Left lung (tissue), 10 donors: Measurements from ENCODE around the gene TXNDC12. TPM values are rescaled to one million over a fixed set of nuclear protein-coding genes. Genes with fewer than 3 reads are reported as not detected.
"Not testable (repeated sequence)": the region's sequence is repeated elsewhere in the genome, so short reads cannot be mapped to it uniquely, and the experiment has no call there.

Source experiments
- ATAC-seq: fragments of 200-7000 bp; cut with Tn5 transposase; one replicate; pipeline ENCODE4 v1.9.1; 2020; ENCODE audit warnings: moderate library complexity
- DNase-seq, 4 donors: peaks; one replicate each; pipeline ENCODE4 v3.0.0-alpha.2; 2013 to 2020
- H3K27ac ChIP-seq, 2 donors: fragments of 200-600 bp; sonication (generic) in 1 of 2; one replicate each; pipeline versions ENCODE4 v1.5.0 to v1.8.0; 2020 to 2021
- H3K27me3 ChIP-seq, 2 donors: fragments of 200-600 bp; sonication (generic) in 1 of 2; one replicate each; pipeline versions ENCODE4 v1.5.0 to v1.8.0; 2020 to 2021
- H3K36me3 ChIP-seq, 2 donors: fragments of 200-600 bp; sonication (generic) in 1 of 2; one replicate each; pipeline versions ENCODE4 v1.5.0 to v1.8.0; 2020 to 2021
- H3K4me1 ChIP-seq, 2 donors: fragments of 200-600 bp; one replicate each; pipeline ENCODE4 v1.8.0; 2021
- H3K4me3 ChIP-seq, 2 donors: fragments of 200-600 bp; sonication (generic) in 1 of 2; one replicate each; pipeline versions ENCODE4 v1.5.0 to v1.8.0; 2020 to 2021; ENCODE audit warnings: mild to moderate bottlenecking in 1 of 2
- H3K9me3 ChIP-seq, 2 donors: fragments of 200-600 bp; sonication (generic) in 1 of 2; one replicate each; pipeline versions ENCODE4 v1.5.0 to v1.8.0; 2020 to 2021
- CTCF ChIP-seq, 2 donors: fragments of 200-600 bp; sonication (generic) in 1 of 2; IDR thresholded peaks; one replicate each; pipeline versions ENCODE4 v1.5.0 to v1.8.0; 2021; ENCODE audit warnings: antibody characterized with exemption in 2 of 2
- intact Hi-C, 2 donors: fragments of 100-400 bp; cut with DNase I; formaldehyde crosslinking; loops; one replicate each; pipeline versions ENCODE4 v1.11.2 to v1.14.2; 2022
- polyA plus RNA-seq, 6 donors: library from polyadenylated mRNA; unstranded; fragments of 120-200 nt; gene quantifications; one replicate each; pipeline ENCODE4 v1.2.1, GENCODE V29; 2013; ENCODE audit not compliant: insufficient read length in 6 of 6
- total RNA-seq, 2 donors: library from RNA; stranded (reverse); fragmentation: NEBNext Ultra II Directional; extraction: Animal tissue kit (Norgen Biotek cat#: 25700); gene quantifications; one replicate each; pipeline ENCODE4 v1.2.1, GENCODE V29; 2021
- donor health status: DM: no; HTN: yes; CAD: no.
- donor health status: DM: no; HTN: no; CAD: no.

Gene TXNDC12
- total and polyA plus RNA-seq, 8 donors: 43.5 to 60.8 (median 56.4) TPM

- Histone ChIP-seq H3K36me3 (peaks cover 0 to 47% of the 10 kb centered on the region in 2 donors), H3K27ac (no peak overlapping the region), H3K4me1 (peaks cover 3 to 11% of the 10 kb centered on the region in 2 donors), H3K9me3 (no peaks in the 10 kb centered on the region), H3K4me3 (no peak overlapping the region), H3K27me3 (no peaks in the 10 kb centered on the region)
- peak; percentile 47 for ATAC-seq
- no peak for TF ChIP-seq CTCF (IDR thresholded peaks at IDR 0.05)
- no peak for DNase-seq
- intact Hi-C loops: no loop called here
Measured at GRCh38 chr1:52037402-52037814, 17.6 kb downstream of the TXNDC12 start.

- Histone ChIP-seq H3K9me3 (no peaks in the 10 kb centered on the region), H3K4me1 (peaks cover 14 to 37% of the 10 kb centered on the region in 2 donors), H3K36me3 (peaks cover 0 to 19% of the 10 kb centered on the region in 2 donors), H3K27ac (peak overlapping the region; percentile 87 to 93), H3K27me3 (no peaks in the 10 kb centered on the region), H3K4me3 (peak overlapping the region in 1 of 2 donors; percentile 75)
- DNase-seq (no peak), ATAC-seq (no peak)
- intact Hi-C loops: no loop called here
- TF ChIP-seq CTCF (IDR thresholded peaks at IDR 0.05): no peak
Measured at GRCh38 chr1:52034050-52034384, 21.0 kb downstream of the TXNDC12 start.

- DNase-seq: peak; percentile 88 to 95 (median 92)
- no peak for TF ChIP-seq CTCF (IDR thresholded peaks at IDR 0.05)
- Histone ChIP-seq H3K4me1 (peaks cover 14 to 40% of the 10 kb centered on the region in 2 donors), H3K27me3 (no peaks in the 10 kb centered on the region), H3K4me3 (peak within 1 kb of the TSS; percentile 75 to 92), H3K27ac (peak within 1 kb of the TSS; percentile 87 to 93), H3K36me3 (peaks cover 0 to 14% of the 10 kb centered on the region in 2 donors), H3K9me3 (no peaks in the 10 kb centered on the region)
- peak; percentile 88 for ATAC-seq
- intact Hi-C loops: no loop called here
Measured at GRCh38 chr1:52033190-52034049, 21.6 kb downstream of the TXNDC12 start, which contains the start of gene KTI12. TSS of gene KTI12 (minus strand) at chr1:52033810. CDS start at chr1:52033761, 49 bp downstream.

GRCh38 chr1:52032785-52033131, 22.2 kb downstream of the TXNDC12 start:
- no peaks in the 10 kb centered on the region for H3K9me3 ChIP-seq
- no peaks in the 10 kb centered on the region for H3K27me3 ChIP-seq
- peak overlapping the region; percentile 75 to 92 for H3K4me3 ChIP-seq
- peak overlapping the region; percentile 87 to 93 for H3K27ac ChIP-seq
- TF ChIP-seq CTCF (IDR thresholded peaks at IDR 0.05): no peak
- peaks cover 14 to 45% of the 10 kb centered on the region in 2 donors for H3K4me1 ChIP-seq
- ATAC-seq: peak; percentile 71
- peak in 2 of 4 donors; percentile 60 to 78 for DNase-seq
- peaks cover 0 to 14% of the 10 kb centered on the region in 2 donors for H3K36me3 ChIP-seq
- intact Hi-C loops: no loop called here

GRCh38 chr1:52032124-52032784, 22.7 kb downstream of the TXNDC12 start:
- no peak for TF ChIP-seq CTCF (IDR thresholded peaks at IDR 0.05)
- Histone ChIP-seq H3K4me1 (peaks cover 14 to 45% of the 10 kb centered on the region in 2 donors), H3K4me3 (peak overlapping the region; percentile 75 to 92), H3K27me3 (no peaks in the 10 kb centered on the region), H3K9me3 (no peaks in the 10 kb centered on the region), H3K36me3 (peaks cover 0 to 10% of the 10 kb centered on the region in 2 donors), H3K27ac (peak overlapping the region in 1 of 2 donors; percentile 93)
- intact Hi-C loops: no loop called here
- ATAC-seq (no peak), DNase-seq (no peak)

- H3K27ac ChIP-seq, H3K27me3 ChIP-seq, ATAC-seq, H3K9me3 ChIP-seq, DNase-seq, intact Hi-C loops, H3K4me3 ChIP-seq: not testable (repeated sequence)
- Histone ChIP-seq H3K36me3 (peaks cover 5 to 43% of the 10 kb centered on the region in 2 donors), H3K4me1 (peaks cover 14 to 43% of the 10 kb centered on the region in 2 donors)
Measured at GRCh38 chr1:52028839-52029238, 26.2 kb downstream of the TXNDC12 start.
